ENCODE results near the gene STAMBP.
"Not testable (repeated sequence)": the region's sequence is repeated elsewhere in the genome, so short reads cannot be mapped to it uniquely, and the experiment has no call there.

STAMBP gene

DNA sequence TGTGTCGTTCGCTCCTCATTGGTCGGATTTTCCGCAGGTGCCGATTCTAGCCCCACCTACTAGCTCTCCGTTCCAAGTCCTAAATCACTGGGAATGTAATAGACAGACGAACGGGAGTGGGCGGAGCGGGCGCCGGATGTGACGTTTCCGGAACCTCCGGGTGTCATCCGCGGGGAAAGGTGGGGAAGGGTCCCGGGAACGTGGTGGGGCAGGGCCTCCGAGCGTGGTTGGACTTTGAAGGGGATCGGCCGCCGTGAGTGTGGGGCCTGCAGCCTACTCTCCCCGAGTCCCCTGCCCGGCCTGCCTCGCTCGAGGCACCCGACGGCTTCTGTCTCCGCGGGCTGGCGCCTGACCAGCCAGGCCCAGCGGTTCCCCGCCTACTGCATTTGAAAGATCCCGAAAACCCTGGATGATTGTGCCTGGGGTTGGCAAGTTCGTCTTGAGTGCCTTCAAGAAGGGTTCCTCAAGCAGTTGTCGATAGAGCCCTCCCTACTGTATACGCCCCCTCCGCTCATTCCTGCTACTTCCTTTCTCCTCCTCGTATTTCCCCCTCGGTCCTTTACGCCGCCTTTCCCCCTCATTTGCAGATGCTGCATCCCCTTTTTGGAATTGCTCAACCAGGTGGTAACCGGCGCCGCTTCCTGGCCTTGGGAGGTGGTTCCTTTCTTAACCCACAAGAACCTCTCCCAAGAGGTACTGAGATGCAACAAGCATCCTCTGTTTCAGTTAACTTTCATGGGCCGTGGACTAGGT, at the start of gene STAMBP:
STAMBP (plus strand) TSS at position 144 of the 753 bp plus-strand sequence. CDS start 1,896 bp downstream, outside the sequence.
- DNase-seq (ENCODE audit: low spot score), result peak; percentile 95

DNA sequence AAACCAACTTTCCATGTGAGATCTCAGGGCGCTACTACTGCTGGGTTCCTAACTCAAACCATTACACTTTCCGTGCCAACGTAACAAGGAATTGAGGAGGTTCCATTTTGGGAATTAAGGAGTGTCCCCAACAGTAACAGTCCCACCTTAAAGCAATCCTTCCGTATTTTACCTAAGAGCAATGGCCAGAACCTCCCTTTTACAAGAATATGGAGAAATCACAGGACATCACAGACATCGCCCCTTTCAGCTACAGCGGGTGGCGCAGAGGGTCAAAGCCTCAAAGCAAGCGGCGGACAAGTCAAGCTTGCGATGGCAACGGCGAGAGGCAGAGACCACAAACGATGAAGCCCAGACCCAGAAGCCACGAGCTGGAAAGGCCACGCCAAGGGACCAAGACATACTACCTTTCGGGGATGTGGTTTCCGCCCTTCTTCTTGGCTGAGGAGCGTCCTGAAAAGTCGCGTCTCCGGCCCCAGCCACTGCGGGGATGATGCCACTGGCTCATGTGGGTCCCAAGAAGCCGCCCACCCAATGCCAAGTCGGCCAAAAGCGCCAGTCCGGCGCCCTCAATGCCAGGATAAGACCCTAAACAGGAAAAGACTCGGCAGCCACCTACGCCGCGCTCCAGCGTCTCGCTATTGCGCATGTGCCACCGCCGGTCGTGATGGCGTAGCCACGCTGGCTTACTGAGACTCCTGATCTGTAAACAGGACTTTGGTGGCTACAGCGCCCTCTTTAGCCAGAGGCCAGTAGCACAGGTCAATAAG, 49.1 kb upstream of the STAMBP start, which contains the start of gene DUSP11:
DUSP11 (minus strand) TSS at position 637 of the 770 bp plus-strand sequence; CDS start at position 508, 129 bp downstream.
- peak; percentile 98 for DNase-seq (ENCODE audit: low spot score)

DNA sequence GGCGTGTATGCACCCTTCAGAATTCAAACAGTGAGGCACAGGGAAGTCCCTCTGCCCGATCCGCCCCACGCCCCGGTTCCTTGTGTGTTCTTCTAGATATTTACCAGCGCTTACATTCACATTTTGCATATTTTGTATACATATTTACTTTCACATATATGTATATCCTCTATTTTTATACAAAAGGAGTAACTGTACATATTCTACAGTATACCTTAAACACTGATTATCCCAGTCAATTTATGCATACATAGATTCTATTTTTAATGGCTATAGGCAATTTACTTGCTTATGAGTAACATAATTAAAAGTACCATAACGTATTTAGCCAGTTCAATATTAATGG, 48.6 kb upstream of the STAMBP start:
- DNase-seq (ENCODE audit: low spot score), result no peak

DNA sequence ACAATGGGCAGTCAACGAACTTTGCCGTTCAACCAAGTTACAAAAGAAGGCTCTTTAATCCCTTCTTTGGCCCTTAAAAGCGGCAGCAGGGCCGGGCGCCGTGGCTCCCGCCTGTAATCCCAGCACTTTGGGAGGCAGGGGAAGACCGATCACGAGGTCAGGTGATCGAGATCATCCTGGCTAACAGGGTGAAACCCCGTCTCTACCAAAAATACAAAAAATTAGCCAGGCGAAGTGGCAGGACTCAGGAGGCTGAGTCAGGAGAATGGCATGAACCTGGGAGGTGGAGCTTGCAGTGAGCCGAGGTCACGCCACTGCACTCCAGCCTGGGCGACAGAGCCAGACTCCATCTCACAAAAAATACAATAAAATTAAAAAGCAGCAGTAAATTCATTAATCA, 45.4 kb upstream of the STAMBP start:
- not testable (repeated sequence) for DNase-seq (ENCODE audit: low spot score)

DNA sequence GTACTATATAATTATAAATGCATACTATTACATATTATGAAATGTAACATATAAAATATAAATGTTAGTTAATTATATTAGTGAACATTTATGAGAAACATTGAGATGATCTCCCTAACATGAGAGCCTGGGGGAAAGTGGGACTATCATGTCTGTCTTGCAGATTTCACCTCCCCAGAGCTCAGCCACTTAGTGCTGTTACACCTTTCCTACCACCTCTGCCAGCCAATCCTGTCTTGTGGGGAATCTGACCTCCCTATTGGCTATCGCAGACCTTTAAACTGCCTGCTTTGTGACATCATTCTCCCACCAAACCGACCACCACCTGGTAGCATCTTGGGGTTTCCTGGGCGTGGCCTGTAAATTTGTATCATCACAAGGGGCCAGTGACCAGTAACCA, 44.9 kb upstream of the STAMBP start, which contains the start of gene C2orf78:
C2orf78 (plus strand) TSS at position 301 of the 400 bp plus-strand sequence. CDS start 127 bp downstream, outside the sequence.
- DNase-seq (ENCODE audit: low spot score), result not testable (repeated sequence)

DNA sequence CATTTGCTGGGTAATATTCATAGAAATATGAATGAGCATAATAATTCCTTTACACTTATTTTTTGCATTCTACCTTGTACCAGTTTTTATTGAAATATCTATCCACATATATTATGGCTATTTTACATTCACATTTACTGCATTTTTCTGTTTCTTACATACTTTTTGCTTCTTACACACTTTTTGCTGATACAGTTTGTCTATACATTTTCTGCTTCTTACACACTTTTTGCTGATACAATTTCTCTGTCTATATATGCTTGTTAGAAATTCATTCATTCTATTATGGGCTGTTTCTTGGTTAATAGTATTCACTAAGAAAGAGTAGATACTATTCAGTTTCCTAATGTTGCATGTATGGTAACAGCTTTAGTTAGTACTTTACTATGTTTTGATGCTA, 16.9 kb upstream of the STAMBP start:
- no peak for DNase-seq (ENCODE audit: low spot score)

DNA sequence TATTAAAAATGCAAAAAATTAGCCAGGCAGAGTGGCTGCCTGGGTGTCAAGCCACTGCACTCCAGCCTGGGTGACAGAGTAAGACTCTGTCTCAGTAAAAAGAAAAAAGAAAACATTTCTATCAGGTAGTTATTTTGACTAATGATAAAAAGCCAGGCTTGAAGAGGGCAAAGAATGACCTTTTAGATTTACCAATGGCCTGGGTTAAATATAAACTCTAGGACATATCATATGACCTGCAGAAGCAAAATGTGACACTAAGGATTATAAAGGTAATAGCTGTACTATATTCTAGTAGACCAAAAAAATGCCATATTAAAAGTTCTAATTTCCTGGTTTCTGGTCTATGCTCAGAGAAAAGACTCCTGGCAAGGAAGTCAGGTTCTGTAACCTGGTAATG, 16.1 kb upstream of the STAMBP start:
- no peak for DNase-seq (ENCODE audit: low spot score)

DNA sequence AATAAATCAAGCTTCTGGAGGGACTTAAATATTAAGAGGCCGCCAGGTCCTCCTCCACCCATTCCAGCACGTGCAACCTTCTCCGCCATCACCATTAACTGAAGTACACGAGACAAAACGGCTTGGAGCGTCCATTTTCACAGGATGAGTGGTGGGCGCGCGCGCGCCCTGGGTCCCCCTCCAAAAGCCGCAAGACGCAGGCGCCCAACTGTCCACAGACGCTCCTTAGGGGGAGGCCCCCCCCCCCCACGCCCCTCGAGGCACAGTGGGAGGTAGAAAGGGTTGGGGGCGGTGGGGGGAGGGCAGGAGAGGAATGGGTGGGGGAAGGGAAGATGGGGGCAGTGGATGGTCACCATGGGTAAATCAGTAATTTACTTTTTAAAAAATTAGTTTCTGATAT, 10.5 kb upstream of the STAMBP start:
- DNase-seq (ENCODE audit: low spot score), result no peak

DNA sequence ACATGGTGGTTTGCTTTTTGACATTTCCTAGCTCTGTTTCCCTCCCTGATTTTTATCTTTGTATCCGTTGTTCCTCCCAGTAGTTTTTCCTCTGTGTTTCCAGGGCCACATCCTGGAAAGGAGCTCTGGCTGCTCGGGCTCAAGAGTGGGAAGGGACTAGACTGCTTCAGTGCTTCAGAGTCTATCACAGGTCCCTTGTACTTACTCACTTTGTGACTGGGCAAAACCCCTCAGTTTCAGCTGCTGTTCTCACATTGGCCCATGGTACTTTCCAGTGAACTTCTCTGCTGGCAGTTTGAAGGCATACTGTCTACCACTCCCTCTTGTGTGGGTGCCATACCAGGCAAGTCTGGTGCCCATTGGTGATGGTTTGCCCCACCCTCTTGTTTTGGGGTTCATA, 7.5 kb upstream of the STAMBP start:
- no peak for DNase-seq (ENCODE audit: low spot score)

DNA sequence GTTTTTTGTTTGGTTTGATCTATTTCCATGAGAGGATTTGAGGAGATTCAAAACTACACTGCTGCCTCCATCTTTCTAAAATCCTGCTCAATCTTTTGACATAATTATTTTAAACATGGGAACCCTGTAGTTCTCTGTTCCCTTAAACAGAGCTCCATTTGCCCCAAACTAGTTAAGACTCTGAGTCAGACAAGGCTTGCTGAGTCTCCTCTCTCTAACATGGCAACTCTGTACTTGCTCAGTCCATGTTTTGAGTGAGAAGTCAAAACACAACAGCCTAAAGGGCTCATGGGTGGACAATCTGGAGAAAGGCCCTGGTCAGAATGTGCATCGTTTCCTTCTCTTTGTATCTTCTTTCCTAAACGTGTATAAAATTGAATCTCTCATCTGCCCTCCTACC, 7.1 kb upstream of the STAMBP start:
- DNase-seq (ENCODE audit: low spot score), result no peak

DNA sequence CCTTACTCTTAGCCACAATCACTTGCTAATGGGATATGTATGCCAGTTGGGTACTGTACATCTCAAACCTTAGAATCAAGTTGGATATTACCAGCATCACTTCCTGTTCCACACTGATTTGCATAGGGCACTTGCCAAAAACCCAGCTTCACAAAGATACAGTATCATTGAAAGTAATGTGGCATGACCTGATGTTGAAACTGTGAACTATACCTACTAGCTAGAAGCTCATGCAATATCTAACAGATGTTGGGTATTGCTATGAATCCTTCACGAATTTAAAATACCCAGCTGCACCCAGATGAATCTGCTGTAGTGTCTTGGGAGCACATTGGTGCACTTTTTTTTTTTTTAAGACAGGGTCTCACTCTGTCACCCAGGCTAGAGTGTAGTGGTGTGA, 6.5 kb upstream of the STAMBP start:
- no peak for DNase-seq (ENCODE audit: low spot score)

DNA sequence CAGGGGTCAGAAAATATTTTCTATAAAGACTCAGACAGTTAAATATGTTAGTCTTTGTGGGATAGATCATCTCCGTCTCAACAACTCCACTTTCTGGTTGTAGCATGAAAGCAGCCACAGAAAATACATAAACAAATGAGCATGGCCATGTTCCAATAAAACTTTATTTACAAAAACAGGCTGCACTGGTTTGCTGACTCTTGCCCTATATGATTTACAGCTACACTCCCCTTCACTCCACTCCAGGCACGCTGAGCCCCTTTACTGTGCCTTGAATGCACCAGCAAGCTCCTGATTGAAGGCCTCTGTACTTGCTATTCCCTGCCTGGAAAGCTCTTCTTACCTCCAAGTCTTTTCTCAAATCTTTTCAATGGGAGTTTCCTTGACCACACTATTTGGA, 5.8 kb upstream of the STAMBP start:
- no peak for DNase-seq (ENCODE audit: low spot score)

DNA sequence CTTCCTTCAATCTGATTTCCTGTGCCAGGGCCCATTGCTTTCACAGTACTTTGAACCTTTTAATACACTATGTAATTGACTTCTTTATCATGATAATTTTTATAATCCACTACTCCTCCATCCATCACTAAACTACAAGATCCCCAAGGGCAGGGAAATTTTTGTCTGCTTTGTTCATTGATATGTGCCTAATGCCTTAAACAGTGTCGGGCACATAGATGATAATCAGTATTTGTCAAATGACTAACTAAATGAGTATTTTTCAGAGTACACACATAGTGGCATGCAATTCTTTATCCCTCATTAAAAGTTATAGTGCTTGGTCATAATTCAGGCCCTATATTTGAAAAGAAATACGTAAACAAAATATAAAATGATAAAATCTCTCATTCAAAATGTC, 5.3 kb upstream of the STAMBP start:
- DNase-seq (ENCODE audit: low spot score), result no peak

DNA sequence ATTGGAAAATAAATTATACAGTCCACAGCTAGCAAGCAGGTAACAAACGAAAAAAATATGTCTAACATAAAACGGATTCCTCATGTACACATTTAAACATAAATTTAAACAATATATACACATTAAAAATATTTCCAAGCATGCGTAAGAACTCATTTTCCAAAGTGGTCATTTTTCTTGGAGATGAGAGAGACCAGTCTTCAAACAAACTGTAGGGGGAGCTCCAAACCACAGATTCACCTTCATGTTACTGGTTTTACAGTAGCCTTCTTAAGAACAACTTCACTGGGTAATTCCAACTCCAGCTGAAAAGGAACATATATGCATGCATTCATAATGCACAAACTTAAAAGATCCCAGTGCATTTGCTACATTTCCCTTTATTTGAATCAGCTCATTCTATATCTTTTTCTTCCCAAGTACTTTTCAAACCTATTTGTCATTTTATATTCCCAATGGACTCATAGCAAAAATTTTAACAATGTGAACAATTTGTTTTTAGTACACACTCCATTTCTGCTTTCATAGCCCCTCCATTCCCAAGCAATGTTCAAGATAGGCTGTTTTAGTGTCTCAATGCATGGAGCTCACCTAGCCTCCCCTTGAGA, 4.7 kb upstream of the STAMBP start:
- peak; percentile 69 for DNase-seq (ENCODE audit: low spot score)

DNA sequence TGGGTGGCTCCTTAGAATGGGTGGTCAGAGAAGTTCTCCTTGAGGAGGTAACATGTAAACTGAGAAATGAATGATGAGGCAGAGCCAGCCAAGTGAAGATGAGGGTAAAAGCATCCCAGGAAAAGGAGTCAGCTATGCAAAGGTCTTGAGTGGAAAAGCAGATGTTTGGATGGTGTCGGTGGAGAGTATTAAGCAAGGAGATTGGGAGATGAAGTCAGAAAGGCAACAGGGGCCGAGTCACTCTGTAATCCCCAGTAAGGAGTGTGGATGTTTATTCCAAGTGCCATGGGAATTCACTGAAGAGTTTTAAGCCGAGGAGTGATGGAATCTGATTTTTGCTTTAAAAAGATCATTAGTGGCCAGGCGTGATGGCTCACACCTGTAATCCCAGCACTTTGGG, 3.4 kb upstream of the STAMBP start:
- no peak for DNase-seq (ENCODE audit: low spot score)

DNA sequence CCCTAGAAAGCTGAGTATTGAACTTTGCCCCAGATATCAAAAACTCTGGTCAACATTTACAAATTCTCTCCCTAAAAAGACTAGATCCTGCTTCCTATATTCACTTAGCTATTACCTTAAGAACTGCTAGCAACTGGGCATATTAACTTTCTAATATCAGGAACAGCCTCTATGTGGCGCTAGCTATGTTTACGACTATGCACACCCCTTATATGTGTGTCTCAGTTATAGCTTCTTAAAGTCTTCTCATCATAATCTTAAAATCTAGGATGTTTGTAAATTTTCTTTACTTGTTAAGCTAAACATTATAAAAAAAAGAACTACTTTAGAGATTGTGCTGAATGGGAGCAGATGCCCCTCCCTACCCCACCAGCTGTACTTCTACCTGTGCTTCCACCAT, 1.7 kb upstream of the STAMBP start:
- peak; percentile 28 for DNase-seq (ENCODE audit: low spot score)

DNA sequence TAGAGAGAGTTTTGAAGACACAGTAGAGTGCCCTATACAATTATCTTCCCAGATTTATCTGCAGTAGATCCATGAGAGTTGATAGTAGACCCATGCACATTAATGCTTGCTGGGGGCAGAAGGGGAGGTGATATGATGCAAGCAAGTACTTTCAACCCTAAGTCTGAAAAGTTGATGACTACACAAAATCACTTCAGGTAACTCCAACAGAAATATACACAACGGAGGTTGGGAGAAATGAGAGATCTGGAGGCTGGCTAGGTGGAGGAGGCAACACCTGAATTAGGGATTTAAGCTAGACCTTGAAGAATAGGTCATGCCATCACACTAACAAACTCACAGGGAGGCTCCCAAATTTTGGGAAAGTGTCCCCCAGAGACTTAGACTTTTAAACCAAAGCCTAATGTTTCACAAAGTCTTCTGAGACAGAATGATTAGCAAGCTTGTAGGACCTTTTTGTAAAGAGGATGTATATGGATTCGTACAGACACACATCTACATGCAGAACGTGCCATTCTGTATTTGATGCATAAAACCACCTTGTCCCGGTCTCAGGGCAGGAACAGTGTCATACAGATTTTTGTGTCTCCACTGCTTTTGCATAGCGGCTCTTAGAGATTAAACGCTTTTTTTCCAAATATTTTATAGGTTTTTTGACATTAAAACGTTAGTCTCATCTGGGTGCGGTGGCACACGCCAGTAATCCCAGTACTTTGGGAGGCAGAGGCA, 937 bp upstream of the STAMBP start:
- DNase-seq (ENCODE audit: low spot score), result no peak

DNA sequence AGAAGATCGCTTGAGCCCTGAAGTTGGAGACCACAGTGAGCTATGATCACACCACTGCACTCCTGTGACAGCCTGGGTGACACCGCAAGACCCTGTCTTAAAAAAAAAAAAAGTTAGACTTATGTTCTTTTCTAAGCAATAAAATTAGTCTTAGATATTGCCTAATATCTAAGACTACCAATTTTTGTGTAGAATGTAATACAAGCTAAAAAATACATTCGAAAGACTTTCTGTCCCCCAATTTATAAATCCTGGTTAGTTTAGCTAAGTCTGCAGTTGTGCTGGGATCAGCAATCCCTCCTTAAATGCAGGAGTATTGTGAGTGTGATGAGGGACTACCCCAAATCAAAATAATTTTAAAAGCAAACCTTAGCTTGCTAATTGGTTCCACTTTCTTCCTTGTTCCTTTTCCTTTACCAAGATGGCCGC, 358 bp upstream of the STAMBP start:
- no peak for DNase-seq (ENCODE audit: low spot score)

DNA sequence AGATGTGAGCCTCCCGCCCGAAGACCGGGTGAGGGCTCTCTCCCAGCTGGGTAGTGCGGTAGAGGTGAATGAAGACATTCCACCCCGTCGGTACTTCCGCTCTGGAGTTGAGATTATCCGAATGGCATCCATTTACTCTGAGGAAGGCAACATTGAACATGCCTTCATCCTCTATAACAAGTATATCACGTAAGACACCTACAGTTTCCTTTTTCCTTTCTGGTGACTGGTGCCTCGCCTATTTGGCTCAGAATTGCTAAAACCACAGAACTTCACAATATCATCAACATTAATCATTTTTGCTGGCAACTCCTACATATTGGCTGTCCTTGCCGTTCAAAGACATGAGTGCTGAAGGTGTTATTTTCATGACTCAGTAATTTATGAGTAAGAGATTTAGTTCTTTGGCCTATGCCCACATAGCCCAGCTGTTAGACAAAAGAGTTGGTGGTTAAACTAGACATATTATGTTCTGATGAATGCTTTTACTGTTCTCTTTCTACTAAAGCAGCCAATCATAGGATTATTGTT, 2.2 kb downstream of the STAMBP start:
- peak; percentile 75 for DNase-seq (ENCODE audit: low spot score)

DNA sequence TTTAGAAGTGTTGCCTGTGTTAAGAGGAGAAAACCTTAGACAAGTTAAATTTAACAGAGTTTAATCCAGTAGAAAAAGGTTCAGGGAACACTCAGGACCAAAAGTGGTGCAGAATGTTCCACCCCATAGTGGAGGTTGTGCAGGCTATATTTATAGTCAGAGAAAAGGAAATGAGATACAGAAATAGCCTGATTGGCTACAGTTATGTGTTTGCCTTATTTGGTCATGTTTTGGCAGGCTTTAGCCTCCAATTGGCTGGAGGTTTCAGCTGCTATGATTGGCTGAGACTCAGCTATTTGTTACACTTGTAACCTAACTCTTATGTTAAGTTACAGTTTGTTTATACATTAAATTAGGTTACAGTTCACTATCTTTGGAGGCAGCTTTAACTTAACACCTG, 4.2 kb downstream of the STAMBP start:
- DNase-seq (ENCODE audit: low spot score), result no peak

DNA sequence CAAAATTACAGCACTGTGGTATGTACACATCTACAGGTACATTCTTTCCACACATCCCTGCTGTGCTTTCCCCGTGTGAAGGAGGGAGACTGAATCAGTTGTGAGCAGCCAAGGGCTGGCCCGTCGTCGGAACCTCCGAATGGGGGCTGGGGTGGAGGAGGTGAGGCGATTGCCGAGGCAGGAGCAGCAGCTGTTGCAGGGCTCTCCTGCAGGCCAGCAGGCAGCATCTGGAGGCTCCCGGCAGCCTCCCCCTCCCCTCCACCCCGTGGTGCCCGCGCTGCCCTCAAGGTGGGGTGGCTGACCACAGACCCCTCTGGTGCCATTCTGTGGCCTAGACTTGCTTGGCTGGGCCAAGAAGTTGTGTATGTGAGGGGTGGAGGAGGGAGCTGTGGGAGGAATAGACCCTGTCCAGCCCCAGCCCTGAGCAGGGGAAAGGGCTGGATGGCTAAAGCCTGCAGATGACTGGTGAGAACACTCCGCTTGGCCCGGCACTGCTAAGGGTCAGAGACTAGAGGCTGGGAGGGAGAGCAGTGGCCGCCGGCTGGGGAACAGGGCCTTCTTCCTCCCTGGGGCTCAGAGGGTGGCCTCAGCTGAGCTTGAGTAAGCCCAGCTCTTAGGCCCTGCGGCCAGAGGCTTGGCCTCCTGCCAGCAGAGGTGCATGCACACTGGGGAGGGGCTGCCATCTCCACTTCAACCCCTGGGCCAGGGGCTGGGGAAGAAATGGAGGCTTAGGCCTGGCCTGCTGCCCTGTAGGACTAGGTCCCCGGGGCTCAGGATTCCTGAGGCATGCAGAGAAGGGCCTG, 7.6 kb downstream of the STAMBP start:
- DNase-seq (ENCODE audit: low spot score), result no peak

Data from CD4-positive, alpha-beta T cell treated with Interleukin-15 for 4 hours (primary cell).